NCI-H2107 (cell line): Measurements from ENCODE around the gene UBAC1.
A peak's percentile ranks its signal among the peaks of the same experiment; 100 is the strongest.
"Not testable (repeated sequence)": the region's sequence is repeated elsewhere in the genome, so short reads cannot be mapped to it uniquely, and the experiment has no call there.

Experiments used
- DNase-seq: peaks from one replicate; lab custom pipeline; 2025; lab: John Stamatoyannopoulos, UW

The UBAC1 gene

DNA sequence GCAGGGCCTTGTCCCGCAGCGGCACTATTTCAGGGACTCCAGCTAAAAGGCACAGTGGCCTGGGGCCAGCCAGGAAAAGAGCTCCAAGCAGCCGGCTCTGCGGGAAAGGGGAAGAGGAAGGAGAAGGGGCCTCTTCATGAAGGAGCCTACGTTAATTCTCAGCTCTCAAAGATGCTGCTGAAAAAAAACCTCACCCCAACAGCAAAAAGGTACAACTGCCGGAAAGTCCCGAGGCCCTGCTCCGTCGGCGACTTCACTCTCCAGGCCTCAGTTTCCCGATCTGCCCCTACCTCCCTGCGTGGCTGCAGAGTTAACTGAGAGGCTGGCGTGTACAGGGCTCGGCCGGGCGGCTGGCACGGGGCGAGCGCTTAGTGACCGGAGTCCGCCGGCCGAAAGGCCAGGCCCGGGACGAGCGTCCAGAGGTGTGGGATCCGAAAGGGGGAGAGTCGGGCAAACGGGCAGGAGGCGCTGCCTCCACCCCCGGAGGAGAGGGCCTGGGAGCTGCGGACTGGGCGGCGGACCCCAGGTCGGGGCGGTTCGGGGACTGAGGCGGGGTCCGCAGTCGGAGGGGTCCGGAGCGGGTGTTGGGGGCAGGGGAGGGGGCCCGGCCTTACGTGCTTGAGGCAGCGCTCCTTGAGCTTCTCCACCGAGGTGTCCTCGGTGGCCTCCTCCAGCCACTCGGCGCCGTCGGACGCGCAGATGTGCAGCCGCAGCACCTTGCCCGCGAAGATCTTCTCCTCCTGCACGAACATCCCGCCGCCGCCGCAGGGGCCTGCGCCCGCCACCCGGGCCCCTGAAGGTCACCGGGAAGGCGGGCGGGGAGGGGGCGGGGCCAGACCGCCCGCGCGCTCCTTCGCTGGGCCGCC is 529 bp downstream of the UBAC1 start:
- no peak for DNase-seq

- DNase-seq: no peak
These were observed 1.4 kb downstream of the UBAC1 start for GRCh38 chr9:135959814-135960213.

DNA sequence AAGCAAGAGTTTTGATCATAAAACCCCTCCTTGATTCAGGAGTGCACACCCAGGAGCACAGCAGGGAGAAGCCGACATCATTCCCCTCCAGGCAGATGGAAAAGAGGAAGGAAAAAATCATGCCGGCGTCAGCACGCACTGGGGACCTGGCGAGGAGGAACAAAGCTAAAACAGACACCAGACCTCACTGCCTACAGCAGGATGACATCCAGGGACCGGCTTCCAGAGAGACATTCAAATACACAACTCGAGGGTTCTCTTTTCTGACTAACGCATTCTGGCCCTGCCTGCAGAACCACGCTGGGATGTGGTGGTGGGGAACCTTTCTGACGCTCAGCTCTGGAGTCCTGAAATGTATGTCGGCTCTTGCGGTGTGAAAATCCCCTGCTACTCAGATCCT is 2.7 kb downstream of the UBAC1 start:
- DNase-seq: no peak

DNA sequence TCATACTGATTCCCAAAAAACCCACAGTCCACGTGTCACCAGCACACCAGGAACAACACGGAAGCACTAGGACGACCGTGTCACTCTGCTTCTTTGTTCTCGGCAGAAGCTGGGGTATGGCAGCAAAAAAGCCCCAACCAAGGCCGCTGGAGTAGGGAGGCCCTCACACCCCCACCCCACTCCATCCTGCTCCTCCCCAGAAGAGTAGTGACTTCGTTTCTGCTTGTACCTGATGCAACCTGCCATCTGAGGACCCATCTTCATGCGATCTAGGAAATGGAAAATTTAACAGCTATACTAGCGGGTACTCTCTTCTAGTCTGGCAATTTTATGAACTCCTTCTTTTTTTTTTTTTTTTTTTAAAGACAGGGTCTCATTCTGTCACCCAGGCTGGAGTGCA is 3.7 kb downstream of the UBAC1 start:
- no peak for DNase-seq

DNA sequence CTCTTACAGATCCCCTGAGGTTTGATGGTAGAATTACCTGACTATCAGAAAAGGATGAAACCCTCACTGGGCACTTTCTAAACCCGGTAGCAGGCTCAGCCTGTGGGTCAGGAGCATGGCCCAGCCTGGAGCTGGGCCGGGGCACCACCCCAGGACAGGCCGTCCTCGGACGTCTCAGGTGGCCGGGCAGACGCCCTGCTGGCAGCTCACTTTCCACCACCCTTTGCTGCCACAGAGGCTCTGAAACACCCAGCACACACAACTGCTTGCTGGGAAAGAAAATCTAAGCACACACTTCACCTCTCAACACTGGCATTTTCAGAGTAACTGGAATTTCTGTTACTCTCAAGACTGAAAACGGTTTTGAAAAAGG is 4.4 kb downstream of the UBAC1 start:
- DNase-seq: no peak

DNA sequence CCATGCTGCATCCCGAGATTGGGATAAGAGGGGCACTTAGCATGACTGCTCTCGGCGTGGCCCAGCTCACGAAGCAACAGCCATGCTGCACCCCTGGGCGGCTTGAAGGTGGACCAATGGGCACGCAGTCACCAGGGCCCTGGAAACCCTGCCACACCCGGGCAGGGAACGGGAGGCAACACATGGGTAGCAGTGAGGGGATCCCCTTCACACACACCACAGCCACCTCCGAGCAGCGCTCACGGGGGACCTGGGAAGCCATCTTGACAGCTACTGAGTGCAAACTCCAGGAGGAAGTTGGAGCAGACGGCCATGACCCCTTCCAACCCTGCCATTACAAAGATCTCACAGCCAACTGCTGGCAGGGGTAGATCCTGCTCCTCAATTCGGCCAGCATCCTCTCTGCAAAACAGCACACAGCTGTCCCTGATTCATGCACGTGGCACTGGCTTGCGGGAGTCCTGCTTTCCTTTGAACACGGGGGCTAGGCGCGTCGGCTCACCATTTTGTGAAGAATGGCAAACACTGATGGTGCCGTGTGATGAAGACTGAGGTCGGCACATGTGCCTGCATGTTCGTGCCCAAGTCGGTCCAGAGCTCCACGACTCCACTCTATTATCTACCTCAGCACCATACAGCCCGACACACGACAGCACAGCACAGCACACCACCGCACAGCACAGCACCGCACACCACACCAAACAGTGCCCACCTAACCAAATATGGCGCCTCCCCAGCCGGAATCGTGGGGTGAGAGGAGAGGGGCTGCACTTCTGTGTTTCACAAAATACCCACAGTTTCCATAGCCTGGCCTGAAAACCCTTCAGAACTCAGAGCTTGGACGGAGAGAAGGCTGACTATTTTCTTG is 5.0 kb downstream of the UBAC1 start:
- no peak for DNase-seq

DNA sequence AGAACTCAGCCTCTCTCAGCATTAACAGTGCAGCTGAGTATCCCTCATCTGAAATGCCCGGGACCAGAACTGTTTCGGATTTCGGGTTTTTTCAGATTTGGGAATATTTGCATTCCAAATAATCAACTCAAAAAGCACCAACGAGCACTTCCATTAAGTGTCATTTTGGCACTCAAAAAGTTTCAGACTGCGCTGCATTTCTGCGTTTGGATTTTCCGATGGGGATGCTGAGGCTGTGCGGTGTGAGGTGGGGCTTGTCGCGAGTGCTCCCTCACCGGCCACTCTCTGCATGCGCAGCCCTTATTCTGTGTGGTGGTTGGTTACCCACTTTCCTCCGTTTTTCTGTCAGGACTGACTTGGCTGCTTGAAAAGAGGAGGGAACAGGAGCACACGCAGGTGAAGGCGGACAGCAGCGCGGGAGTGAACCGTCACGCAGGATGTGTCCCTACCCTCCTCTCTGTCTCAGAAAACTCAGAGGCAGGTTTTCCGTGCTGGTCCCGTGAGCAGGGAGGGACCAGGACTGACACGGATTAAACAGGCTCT is 8.4 kb downstream of the UBAC1 start:
- no peak for DNase-seq

DNA sequence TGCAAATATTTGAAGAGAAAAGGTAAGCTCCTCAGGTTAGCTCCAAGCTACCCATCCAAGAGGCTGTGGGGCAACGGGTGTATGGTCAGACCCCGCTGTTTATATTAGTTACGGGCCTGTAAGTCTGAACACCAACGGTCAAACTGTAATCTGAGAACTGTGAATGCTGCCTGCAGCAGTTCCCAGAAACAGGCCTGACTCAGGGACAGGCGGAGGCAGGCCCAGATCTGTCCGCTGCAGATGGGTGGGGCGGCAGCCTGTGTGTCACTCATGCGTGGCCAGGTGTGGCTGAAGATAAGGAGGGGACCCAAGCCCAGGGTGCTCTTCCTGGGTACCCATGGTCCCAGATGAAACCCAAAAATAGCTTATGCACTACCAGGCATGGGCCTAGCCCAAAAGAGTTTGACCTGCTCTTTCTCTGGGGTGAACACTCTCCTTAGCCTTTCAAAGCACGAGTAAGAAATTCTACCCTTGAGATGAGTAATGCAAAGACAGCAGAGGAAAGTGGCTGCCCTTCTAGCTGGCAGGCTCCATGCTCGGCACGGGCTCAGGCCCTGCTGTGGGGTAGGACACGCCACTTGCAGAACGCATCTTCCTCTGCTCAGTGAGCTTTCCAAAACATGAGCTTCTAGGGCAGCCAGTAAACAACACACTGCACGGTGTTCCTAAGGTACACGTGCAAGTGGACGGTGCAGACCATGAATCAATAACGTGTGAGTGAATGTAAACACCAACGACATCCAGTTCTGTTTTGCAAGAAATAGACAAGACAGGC is 9.1 kb downstream of the UBAC1 start:
- DNase-seq: peak; percentile 48

GRCh38 chr9:135951310-135951709 is 9.9 kb downstream of the UBAC1 start:
- not testable (repeated sequence) for DNase-seq

- DNase-seq: not testable (repeated sequence)
These were observed 10.3 kb downstream of the UBAC1 start for GRCh38 chr9:135950841-135951240.

DNA sequence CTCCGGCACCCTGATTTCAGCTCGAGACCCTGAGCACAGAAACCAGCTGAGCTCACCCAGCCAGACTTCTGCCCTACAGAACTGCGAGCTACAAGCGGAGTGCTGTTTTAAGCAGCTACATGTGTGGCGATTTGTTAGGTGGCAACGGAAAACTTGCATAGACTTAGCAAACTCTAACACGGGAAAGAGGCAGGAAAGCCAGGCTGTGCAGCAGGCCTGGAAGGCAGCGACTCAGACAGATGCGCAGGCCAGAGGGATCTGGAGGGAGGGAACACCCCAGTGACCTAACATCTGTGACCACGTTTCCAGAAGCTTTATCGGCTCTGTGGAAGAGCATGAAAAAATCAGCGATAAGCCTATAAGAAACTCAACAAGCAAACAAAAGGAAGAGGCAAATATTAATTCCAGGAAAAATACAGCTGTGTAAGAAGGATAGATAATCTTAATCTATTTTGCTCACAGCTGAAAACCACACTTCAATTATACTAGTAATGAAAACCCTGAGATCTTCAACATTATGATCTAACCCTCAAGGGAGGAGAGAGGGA is 11.0 kb downstream of the UBAC1 start:
- DNase-seq: no peak

DNA sequence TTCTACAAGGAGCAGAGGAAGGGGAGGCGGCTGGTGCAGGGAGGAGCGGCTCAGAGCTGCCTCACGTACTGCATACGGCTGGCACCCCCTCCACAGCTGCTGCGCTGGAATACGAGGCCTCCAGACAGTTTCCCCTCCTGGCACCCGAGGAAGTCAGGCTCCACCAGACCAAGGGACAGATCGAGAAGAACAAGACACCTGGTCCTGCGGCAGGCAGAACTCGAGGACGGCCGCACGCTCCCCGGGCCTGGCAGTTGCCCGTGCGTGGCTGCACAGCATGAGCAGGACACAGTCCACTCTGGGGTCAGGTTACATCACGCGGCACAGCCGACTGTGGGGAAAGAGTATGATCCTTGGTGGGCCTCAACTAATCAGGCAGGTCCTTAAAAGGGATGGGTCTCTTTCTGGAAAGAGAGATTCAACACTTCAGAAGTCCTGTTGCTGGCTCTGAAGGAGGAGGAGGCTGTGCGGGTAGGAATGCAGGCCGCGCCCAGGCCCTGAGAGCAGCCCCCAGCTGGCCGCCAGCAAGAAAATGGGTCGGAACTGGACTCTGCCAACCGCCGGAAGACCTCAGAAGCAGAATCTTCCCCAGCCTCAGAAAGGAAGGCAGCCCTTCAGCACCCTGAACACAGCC is 11.6 kb downstream of the UBAC1 start:
- no peak for DNase-seq

GRCh38 chr9:135948968-135949367 is 12.2 kb downstream of the UBAC1 start:
- no peak for DNase-seq

DNA sequence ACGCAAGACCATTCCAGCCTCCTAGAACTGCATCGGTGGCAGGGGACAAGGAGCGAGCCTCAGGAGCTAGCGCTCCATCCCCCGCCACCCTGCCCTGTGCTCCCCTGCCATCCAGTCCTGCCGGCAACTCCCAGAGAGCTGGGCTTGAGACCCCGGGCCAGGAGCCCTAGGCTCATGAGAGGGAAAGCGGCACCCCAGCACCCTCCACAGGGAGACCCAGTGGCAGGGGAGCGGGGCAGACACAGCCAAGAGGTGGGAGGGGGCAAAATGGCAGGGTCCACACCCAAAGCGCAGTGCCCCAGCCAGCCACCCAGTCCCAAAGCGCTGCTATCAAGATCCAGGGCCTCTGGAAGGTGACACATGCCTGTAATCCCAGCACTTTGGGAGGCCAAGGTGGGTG is 12.7 kb downstream of the UBAC1 start:
- no peak for DNase-seq

- no peak for DNase-seq
These were observed 13.6 kb downstream of the UBAC1 start for GRCh38 chr9:135947582-135947981.

DNA sequence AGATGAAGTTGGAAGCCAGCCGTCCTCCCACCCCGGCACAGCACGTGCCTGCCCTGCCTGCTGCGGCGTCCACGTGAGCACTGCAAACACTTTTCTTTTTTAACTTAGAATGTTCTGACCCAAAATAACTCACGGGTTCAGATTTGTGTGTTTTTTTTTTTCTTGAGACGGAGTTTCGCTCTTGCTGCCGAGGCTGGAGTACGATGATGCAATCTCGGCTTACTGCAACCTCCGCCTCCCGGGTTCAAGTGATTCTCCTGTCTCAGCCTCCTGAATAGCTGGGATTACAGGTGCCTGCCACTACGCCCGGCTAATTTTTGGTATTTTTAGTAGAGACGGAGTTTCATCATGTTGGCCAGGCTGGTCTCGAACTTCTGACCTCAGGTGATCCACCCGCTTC is 14.1 kb downstream of the UBAC1 start:
- DNase-seq: not testable (repeated sequence)

GRCh38 chr9:135946392-135946994 is 14.7 kb downstream of the UBAC1 start:
- no peak for DNase-seq

DNA sequence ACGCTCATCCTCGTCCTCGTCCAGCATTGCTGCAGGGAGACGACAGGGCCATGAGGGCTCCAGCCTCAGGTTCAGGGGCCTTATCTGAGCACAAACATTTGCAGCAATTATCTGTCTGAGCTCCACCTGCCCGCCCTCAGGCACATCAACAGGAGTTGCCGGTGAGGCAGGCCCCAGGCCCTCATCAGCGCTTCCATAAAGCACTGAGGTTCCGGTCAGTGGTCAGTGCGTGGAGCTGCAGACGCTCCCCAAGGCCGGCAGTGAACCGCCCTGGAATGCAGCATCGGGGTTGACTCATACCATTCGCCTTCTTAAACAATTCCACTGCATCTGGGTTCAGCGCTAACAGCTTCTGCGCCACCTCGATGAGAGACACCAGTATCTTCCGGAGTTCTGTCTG is 15.2 kb downstream of the UBAC1 start:
- DNase-seq: no peak

DNA sequence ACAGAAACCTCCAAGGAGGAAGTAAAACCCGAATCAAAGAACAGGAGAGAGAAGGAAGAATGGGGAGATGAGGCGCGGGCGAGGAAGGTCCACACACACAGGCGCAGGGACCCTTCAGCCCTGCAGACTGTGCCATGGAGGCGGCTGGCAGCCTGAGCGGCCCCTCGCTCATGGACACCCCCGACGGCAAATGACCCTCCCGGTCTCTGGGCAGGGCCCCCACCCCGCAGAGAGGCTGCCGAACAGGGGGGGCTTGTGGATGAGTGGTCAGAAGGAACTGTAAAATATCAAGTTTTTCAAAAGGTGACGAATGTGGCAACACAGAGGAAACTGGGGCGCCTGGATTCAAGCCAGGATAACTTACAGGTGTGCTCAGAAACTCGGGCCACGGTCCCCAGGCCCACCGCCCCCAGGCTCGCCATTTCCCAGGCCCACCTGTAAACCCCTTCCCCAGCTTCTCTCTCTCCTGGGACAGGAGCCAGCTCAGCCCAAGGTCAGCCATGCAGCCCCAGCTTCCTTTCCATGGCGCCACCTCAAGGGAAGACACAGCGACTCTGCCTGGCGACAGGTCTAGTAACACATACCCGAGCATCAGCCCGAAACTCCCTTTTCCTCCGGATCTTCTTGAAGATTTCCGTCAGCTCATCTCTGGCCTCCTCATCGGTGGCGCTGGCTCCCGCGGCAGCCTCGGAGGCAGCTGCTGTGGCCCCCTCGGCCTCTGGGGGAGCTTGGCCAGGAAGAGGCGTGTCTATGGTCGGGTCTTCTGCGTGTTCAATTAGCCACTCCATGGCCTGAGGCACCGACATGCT is 16.5 kb downstream of the UBAC1 start:
- DNase-seq: no peak

DNA sequence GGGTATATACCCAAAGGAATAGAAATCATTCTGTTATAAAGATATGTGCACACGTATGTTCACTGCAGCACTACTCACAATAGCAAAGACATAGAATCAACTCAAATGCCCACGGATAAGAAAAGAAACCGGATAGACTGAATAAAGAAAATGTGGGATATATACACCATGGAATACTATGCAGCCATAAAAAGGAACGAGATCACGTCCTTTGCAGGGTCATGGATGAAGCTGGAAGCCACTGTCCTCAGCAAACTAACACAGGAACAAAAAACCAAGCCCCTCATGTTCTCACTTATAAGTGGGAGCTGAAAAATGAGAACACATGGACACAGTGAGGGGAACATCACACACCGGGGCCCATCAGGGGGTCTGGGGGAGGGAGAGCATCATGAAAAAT is 17.6 kb downstream of the UBAC1 start:
- DNase-seq: not testable (repeated sequence)
